NCI-H2029 (cell line): Measurements from ENCODE around the gene QKI.

Source experiments
- DNase-seq: peaks from one replicate; lab custom pipeline; 2025; lab: John Stamatoyannopoulos, UW

The QKI gene

GRCh38 chr6:163533443-163533842 is 118.9 kb downstream of the QKI start:
- DNase-seq: peak; percentile 13

DNA sequence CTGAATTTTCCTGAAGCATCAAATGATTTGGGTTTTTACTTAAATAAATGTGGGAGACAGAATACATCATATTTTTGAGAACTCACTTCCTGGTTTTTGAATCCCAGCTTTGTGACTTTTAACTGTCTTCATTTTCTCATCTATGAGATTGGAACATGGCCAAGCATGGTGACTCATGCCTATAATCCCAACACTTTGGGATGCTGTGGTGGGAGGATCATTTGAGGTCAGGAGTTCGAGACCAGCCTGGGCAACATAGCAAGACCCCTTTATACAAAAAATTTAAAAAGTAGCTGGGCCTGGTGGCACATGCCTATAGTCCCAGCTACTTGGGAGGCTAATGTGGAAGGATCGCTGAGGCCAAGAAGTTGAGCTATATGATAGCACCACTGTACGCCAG is 122.3 kb downstream of the QKI start:
- DNase-seq: no peak

GRCh38 chr6:163538331-163538730 is 123.8 kb downstream of the QKI start:
- DNase-seq: no peak

GRCh38 chr6:163539101-163539762 is 124.7 kb downstream of the QKI start:
- DNase-seq: no peak

DNA sequence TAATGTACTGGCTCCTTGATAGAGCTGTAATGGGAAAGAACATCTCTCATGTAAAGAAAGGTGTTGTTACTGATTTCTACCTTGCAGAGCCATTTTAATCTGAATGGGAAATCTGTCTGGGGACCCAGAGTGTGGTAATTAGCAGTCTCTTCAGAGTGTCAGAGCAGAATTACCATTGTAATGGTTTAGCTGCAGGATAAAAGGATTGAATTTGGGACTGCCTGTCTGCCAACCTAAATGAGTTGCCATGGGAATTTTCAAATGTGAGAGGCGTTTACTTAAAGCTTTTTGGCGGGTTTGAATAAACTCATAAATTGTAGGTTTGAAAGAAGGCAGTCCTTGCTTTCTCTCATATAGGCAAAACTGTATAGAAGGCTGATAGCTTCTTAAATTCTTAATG is 128.8 kb downstream of the QKI start:
- no peak for DNase-seq

DNA sequence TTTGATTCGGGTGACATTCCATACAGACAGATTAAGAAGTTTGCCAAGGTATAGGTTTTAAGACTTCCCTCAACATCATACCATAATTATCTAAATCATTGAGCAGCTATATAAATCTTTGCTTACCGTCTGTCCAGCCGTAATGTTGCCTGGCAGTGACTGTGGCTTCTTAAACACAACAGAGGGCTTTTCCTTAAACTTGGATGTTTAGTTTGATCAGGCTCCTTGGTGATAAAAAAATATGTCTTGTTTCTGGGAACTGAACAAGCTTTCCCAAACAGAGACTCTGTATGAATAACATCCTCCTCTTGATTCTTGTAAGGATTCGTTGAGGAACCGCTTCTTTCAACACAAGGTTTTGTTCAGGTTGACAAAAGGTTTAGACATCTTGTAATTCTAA is 130.9 kb downstream of the QKI start:
- DNase-seq: no peak

- no peak for DNase-seq
Observed at GRCh38 chr6:163547287-163547686, 132.8 kb downstream of the QKI start.

DNA sequence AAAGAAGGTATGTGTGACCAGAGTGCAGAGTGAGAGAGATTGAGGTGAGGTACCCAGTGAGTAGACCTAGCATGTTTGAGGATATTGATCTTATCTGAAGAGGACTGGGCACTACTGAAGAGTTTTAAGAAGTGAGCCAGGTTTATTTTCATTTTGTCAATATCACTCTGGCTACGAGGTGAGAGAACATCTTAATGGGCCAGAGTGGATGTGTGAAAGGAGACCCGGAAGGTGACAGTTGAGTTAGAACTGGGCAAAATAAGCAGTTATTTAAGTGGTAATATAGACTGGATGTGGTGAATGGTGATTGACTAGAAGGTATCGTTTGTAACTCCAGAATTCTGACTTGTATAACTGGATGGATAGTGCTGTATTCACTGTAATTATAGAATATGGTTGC is 134.1 kb downstream of the QKI start:
- DNase-seq: no peak

DNA sequence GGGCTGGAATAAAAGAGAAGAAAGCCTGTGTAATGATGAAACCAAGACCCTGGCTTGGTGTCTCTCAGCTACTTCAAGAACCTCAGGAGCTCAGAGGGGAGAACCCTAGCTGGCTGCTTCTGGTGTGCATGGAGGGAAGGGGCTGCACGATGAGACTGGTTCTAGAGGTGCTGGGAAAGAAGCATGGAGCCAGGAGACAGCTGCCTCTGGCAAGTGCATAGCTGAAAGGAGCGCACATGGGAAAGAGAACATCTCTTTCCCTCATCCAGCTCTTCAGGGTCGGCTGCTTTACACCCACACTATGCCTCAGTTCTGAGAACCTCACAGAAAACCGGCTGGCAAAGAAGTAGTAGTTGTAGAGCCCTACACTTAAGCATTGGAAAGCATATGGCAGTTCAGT is 139.5 kb downstream of the QKI start:
- no peak for DNase-seq

DNA sequence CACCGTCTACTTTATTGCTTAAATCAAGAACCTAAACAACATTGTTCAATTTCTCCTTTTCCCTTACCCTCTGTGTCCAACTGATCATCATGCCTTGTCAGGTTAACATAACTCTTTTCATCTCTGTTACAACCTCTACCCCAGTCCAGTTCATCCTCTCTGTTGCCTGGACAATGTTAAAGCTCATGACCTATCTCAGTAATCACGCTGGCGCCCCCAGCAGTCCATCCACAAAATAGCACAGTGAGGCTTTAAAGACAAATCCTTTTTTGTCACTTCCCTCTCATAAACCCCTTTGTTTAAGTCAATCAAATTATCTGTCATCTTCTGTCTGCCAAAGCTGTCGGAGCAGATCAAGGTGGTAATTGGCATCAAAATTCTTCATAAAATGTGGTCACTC is 140.1 kb downstream of the QKI start:
- DNase-seq: no peak

GRCh38 chr6:163559661-163560060 is 145.1 kb downstream of the QKI start:
- DNase-seq: no peak

GRCh38 chr6:163563318-163563717 is 148.8 kb downstream of the QKI start:
- DNase-seq: no peak

DNA sequence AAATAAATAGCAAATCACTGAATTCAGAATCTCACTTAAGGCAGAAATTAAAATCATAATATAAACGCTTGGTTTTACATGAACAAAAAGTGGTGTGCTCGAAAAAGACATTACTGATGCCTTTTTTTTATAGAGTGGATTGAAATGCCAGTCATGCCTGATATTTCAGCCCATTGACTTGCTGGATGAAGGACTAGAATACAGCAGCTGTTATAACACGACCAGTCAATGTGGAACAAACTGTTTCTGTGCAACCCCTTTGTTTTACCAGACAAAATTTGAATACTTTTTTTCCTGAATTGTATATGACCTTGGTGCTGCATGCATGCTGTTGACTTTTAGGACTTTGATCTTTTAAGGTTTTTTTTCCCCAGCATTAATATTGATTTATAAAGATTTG is 150.0 kb downstream of the QKI start:
- DNase-seq: no peak

DNA sequence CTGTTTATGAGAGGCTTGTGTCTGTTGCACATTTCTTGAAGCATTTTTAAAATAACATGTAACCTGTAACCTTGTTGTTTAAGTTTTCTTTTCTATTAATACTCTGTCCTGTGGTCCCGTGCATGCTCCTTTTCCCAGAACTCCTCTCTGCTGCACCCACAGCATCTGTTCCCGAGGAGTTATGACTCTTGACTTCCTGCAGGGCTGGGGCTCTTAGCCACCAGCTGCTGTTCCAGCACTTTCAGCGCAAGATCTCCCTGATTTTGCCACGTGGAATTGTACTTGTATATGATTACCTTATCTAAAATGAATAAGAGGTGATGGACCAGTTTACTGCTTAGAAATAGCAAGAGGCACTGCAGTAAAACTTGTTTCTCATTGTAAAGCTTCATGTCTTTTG is 150.6 kb downstream of the QKI start:
- no peak for DNase-seq

- DNase-seq: no peak
Observed at GRCh38 chr6:163566056-163566455, 151.5 kb downstream of the QKI start.

GRCh38 chr6:163568275-163568674 is 153.8 kb downstream of the QKI start:
- no peak for DNase-seq

DNA sequence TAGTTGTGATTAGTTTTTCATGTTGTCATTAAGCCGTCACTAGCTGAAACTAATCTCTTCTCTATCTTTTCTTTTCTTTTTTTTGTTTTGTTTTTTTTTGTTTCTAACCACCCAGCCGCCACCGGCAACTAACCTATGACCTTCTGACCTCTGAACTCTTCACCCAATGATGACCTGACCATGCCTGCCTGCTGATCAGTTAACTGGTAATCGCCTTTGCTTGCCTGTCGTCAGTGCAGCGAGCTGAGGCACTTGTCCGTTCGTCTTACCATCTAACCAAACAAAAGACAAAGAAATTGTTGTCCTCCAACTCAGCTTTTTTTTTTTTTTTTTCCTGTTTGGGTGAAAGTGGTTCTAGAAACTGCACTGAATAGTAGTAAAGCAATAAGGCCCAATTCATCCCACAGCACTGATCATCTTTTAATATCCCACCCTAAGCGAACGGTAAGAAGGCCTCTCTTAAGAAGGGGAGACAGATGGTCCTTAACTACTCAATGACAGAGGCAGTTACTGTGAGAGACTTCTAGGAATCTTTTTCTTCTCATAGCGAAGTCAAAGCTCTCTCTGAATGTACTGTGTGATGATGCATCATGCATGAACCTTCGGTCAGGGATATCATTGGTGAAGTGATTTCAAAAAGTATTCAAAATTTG is 156.2 kb downstream of the QKI start:
- DNase-seq: no peak

GRCh38 chr6:163571730-163572129 is 157.2 kb downstream of the QKI start:
- no peak for DNase-seq

DNA sequence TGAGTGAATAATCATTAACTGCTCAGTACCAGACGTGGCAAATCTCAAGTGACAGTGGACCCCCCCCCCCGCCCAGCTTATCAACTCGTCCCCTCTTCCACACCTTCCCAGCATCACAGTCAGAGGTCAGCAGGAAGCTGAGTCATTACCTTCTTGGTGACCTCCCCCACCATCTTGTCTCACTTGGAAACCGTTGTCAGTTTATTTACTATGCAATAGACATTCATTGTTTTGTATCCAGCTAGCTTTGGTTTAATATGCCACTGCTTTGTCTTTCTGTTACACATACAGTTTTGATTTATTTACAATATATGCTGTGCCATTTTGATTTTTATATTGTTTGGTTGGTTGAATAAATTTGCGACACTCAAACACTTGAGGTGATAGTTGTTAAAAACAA is 158.1 kb downstream of the QKI start:
- DNase-seq: no peak

GRCh38 chr6:163573503-163574179 is 159.1 kb downstream of the QKI start:
- no peak for DNase-seq

DNA sequence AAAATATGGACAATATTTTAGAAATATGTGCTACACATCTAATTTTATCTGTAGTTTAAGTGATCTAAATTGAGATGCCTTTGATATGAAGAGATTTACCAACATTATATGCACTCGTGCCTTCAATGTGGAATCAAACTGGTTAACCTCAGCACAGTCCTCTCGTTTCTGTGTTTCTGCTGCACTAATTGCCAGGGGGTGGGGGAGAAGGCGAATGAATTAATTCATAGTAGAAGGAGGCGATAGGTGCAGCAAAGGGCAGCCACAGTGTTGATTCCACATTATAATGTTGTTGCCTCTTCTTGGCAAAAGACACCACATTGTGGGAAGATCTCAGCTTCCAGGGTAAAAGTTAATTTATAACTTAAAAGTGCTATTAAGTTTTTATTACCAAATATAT is 161.6 kb downstream of the QKI start:
- DNase-seq: no peak

GRCh38 chr6:163577404-163577803 is 162.9 kb downstream of the QKI start:
- DNase-seq: no peak

- no peak for DNase-seq
Observed at GRCh38 chr6:163579111-163579879, 164.8 kb downstream of the QKI start.
